ENCODE data around the gene FAM168B.

DNA sequence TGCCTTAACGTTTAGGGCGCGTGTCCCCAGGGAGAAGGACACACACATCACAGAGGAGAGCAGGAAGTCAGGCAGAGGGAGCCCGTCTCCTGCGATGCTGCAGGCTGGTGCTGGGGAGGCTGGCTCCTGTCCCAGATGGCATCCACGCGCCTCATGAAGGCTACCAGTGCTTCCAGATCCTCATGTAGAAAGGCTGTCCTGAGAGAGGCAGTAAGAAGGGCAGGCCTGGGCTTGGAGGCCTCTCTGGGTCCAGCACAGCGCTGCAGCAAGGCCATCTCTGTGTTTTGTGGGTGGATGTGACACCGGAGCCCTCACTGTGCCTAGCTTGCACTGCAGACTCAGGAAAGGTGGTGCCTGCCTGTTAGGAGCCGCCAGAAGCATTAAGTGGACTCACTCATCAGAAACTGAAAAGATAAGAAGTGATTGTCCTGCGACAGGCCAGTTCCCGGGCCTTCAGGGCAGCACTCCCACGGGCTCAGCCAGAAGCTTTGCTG lies 62.7 kb downstream of the FAM168B start:
- TF ChIP-seq, protein P1, sequence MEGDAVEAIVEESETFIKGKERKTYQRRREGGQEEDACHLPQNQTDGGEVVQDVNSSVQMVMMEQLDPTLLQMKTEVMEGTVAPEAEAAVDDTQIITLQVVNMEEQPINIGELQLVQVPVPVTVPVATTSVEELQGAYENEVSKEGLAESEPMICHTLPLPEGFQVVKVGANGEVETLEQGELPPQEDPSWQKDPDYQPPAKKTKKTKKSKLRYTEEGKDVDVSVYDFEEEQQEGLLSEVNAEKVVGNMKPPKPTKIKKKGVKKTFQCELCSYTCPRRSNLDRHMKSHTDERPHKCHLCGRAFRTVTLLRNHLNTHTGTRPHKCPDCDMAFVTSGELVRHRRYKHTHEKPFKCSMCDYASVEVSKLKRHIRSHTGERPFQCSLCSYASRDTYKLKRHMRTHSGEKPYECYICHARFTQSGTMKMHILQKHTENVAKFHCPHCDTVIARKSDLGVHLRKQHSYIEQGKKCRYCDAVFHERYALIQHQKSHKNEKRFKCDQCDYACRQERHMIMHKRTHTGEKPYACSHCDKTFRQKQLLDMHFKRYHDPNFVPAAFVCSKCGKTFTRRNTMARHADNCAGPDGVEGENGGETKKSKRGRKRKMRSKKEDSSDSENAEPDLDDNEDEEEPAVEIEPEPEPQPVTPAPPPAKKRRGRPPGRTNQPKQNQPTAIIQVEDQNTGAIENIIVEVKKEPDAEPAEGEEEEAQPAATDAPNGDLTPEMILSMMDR (conservative IDR thresholded peaks at IDR 0.05 in 1 of 2, IDR thresholded peaks at IDR 0.05 in 1 of 2; ENCODE audit: extremely low read depth in 1 of 2, insufficient read depth in 1 of 2, low read depth in 1 of 2, low read length in 2 of 2) = no peak
- TF ChIP-seq EZH2 (IDR thresholded peaks at IDR 0.05; ENCODE audit: borderline replicate concordance, low read length) = no peak
